Measurements from ENCODE around the gene UTP18.
"Not testable (repeated sequence)": the region's sequence is repeated elsewhere in the genome, so short reads cannot be mapped to it uniquely, and the experiment has no call there.

Gene UTP18

GRCh38 chr17:51279183-51279582, 18.8 kb downstream of the UTP18 start:
- Histone ChIP-seq H3K27ac (no peak overlapping the region), H3K27me3 (replicated peaks) (no peaks in the 10 kb centered on the region), H3K36me3 (replicated peaks) (peaks cover 39% of the 10 kb centered on the region), H3K4me3 (ENCODE audit: low read depth, low read length) (no peak overlapping the region)
- DNase-seq: no peak
- no peak for TF ChIP-seq CTCF (IDR thresholded peaks at IDR 0.05; ENCODE audit: low read depth, low read length, missing control alignments)
- in situ Hi-C loops (cut with HindIII; ENCODE audit: low pct_ligation_motif_present, low sequenced_read_pairs): no loop called here

GRCh38 chr17:51287412-51287811, 27.1 kb downstream of the UTP18 start:
- no peak overlapping the region for H3K4me3 ChIP-seq (ENCODE audit: low read depth, low read length)
- H3K27me3 ChIP-seq (replicated peaks): no peaks in the 10 kb centered on the region
- peaks cover 45% of the 10 kb centered on the region for H3K36me3 ChIP-seq (replicated peaks)
- no peak overlapping the region for H3K27ac ChIP-seq
- no peak for DNase-seq
- TF ChIP-seq CTCF (IDR thresholded peaks at IDR 0.05; ENCODE audit: low read depth, low read length, missing control alignments): no peak
- in situ Hi-C loops (cut with HindIII; ENCODE audit: low pct_ligation_motif_present, low sequenced_read_pairs): no loop called here

GRCh38 chr17:51289696-51290111, 29.4 kb downstream of the UTP18 start:
- no peak for TF ChIP-seq CTCF (IDR thresholded peaks at IDR 0.05; ENCODE audit: low read depth, low read length, missing control alignments)
- Histone ChIP-seq H3K27me3 (replicated peaks) (no peaks in the 10 kb centered on the region), H3K4me3 (ENCODE audit: low read depth, low read length) (no peak overlapping the region), H3K36me3 (replicated peaks) (peaks cover 45% of the 10 kb centered on the region), H3K27ac (no peak overlapping the region)
- in situ Hi-C loops (cut with HindIII; ENCODE audit: low pct_ligation_motif_present, low sequenced_read_pairs): no loop called here
- no peak for DNase-seq

- in situ Hi-C loops (cut with HindIII; ENCODE audit: low pct_ligation_motif_present, low sequenced_read_pairs); H3K4me3 ChIP-seq (ENCODE audit: low read depth, low read length); H3K27me3 ChIP-seq (replicated peaks); H3K27ac ChIP-seq; DNase-seq: not testable (repeated sequence)
- peaks cover 21% of the 10 kb centered on the region for H3K36me3 ChIP-seq (replicated peaks)
Measured at GRCh38 chr17:51294338-51294737, 34.0 kb downstream of the UTP18 start.

GRCh38 chr17:51298508-51299371, 38.4 kb downstream of the UTP18 start:
- H3K36me3 ChIP-seq (replicated peaks): peaks cover 10% of the 10 kb centered on the region
- H3K4me3 ChIP-seq (ENCODE audit: low read depth, low read length): no peak overlapping the region
- peak; percentile 76 for TF ChIP-seq CTCF (IDR thresholded peaks at IDR 0.05; ENCODE audit: low read depth, low read length, missing control alignments)
- in situ Hi-C loops (cut with HindIII; ENCODE audit: low pct_ligation_motif_present, low sequenced_read_pairs): no loop called here
- H3K27me3 ChIP-seq (replicated peaks): no peaks in the 10 kb centered on the region
- DNase-seq: peak; percentile 20
- no peak overlapping the region for H3K27ac ChIP-seq

GRCh38 chr17:51299859-51300258, 39.5 kb downstream of the UTP18 start:
- no peak for TF ChIP-seq CTCF (IDR thresholded peaks at IDR 0.05; ENCODE audit: low read depth, low read length, missing control alignments)
- H3K27me3 ChIP-seq (replicated peaks): no peaks in the 10 kb centered on the region
- in situ Hi-C loops (cut with HindIII; ENCODE audit: low pct_ligation_motif_present, low sequenced_read_pairs): no loop called here
- DNase-seq: no peak
- no peak overlapping the region for H3K4me3 ChIP-seq (ENCODE audit: low read depth, low read length)
- H3K36me3 ChIP-seq (replicated peaks): peaks cover 4% of the 10 kb centered on the region
- H3K27ac ChIP-seq: no peak overlapping the region
